GM18508 (cell line): ENCODE data around the gene COL8A1.
"Not testable (repeated sequence)": the region's sequence is repeated elsewhere in the genome, so short reads cannot be mapped to it uniquely, and the experiment has no call there.

Experiments used
- ATAC-seq: cut with Tn5 transposase; IDR thresholded peaks from one replicate; pipeline ENCODE4 v1.9.1; 2021; ENCODE audit warnings: moderate number of reproducible peaks; ENCODE audit not compliant: insufficient read depth, unreplicated experiment

Gene COL8A1

GRCh38 chr3:99834211-99834957 is 196.0 kb downstream of the COL8A1 start:
- ATAC-seq = no peak

- ATAC-seq = no peak
Measured at GRCh38 chr3:99836681-99837080, 198.3 kb downstream of the COL8A1 start.

DNA sequence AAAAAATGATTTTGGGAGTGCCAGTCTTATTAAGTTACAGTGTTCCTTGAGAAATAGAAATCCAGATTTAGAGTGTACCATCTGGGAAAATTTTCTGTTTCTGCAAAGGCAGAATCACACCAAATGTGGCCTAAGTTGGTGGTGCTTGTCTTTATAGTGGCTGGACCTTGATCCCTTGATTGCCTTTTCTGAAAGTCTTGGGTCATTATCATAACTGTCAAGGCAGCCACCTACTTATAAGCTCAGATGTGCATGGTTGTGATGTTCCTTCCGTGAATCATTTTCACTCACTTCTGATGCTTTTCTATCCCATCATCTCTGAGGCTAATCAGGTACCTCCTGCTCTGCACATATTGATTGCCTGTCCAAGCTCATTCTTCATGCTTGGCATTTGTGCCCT is 199.3 kb downstream of the COL8A1 start:
- ATAC-seq = no peak

DNA sequence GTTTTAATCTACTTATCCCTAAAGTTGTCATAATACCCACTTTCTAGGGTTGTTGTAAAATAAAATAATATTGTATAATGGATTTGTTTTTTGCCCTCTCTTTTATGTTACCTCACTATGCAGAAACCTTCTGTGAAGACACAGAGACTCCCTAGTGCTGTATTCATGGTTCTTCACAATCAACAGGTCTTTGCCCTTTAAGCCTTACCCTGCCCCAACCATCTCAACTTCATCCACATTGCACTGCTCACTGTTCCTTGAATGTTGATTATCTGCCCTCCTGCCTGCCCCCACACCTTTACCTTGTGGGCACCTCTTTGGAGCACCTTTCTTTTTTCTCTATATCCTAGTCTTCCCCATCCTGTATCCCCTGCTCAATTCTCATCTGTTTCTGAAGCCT is 200.4 kb downstream of the COL8A1 start:
- no peak for ATAC-seq

DNA sequence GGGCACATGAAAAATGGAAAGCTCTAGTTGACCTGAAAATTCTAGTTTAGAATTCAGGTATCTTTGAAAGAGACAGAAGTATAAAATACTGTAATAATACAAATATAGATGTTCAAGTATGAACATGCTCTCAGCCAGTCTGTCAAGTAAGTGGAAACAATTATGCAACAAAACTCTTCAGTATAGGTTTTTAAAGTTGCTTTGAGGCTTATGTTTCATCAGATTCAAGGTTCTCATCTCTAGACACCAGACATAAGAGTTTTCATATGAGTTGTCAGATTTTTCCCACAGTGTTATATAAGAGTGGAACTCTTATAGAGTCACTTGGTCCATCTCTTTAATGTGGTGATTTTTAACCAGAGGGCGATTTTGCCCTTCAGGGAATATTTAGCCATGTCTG is 201.2 kb downstream of the COL8A1 start:
- no peak for ATAC-seq

- not testable (repeated sequence) for ATAC-seq
Measured at GRCh38 chr3:99841949-99842348, 203.6 kb downstream of the COL8A1 start.

GRCh38 chr3:99842826-99843589 is 204.6 kb downstream of the COL8A1 start:
- no peak for ATAC-seq

DNA sequence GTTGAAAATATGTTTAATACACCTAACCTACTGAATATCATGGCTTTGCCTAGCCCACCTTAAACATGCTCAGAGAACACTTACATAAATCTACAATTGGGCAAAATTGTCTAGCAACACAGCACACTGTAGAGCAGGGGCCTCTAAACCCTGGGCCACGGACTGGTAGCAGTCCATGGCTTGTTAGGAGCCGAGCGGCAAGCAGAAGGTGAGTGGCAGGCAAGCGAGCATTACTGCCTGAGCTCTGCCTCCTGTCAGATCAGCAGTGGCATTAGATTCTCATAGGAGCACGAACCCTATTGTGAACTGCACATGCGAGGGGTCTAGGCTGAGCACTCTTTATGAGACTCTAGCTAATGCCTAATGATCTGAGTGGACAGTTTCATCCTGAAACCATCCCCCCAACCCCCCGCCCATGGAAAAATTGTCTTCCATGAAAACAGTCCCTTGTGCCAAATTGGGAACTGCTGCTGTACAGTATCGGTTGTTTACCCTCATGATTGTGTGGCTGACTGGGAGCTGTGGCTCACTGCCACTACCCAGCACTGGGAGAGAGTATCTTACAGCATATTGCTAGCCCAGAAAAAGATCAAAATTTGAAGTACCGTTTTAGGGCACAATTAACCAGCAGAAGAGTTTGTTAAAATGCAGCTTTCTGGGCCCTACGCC is 205.3 kb downstream of the COL8A1 start:
- no peak for ATAC-seq

DNA sequence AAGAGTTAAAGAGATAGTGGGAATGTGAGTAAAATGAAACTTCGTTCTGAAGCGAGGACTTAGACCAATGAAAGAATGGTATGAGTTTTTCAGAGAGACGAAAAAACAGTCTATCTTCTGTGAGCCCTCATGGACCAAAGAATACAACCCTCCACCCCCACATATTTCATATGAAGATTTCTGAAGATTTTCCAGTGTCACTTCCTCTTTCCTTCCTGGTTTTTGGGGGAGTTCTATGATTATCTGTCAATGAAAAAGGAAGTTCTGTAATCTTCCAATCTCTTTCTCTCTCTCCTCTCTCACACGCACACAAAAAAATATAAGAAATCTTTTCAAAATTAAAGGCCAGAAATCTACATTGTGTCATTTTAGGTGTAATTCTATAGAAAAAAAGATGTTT is 206.9 kb downstream of the COL8A1 start:
- no peak for ATAC-seq

GRCh38 chr3:99845999-99846398 is 207.6 kb downstream of the COL8A1 start:
- ATAC-seq = no peak

- no peak for ATAC-seq
Measured at GRCh38 chr3:99846477-99847160, 208.2 kb downstream of the COL8A1 start.

- no peak for ATAC-seq
Measured at GRCh38 chr3:99848433-99848832, 210.0 kb downstream of the COL8A1 start.
